Astrocyte (in vitro differentiated cells and primary cell): ENCODE data around the gene KCNJ1.

Source experiments
- CTCF ChIP-seq: IDR thresholded peaks from 2 replicates; pipeline ENCODE4 v1.5.1; 2011; ENCODE audit warnings: low read depth, mild to moderate bottlenecking, inconsistent platforms, low read length, moderate library complexity; ENCODE audit not compliant: insufficient read depth
- EZH2 ChIP-seq: IDR thresholded peaks from 2 replicates; pipeline ENCODE4 v1.6.1; 2012; ENCODE audit warnings: mild to moderate bottlenecking, low read length, inconsistent platforms; ENCODE audit not compliant: insufficient read depth

- TF ChIP-seq CTCF = no peak
- no peak for TF ChIP-seq EZH2
Observed at GRCh38 chr11:128877726-128878125, 10.6 kb upstream of the KCNJ1 start.
